GM12873 (cell line): ENCODE measurements around the gene NPFFR1.

Source experiments
- CTCF ChIP-seq: IDR thresholded peaks from 2 replicates; pipeline ENCODE4 v1.5.1; 2012; ENCODE audit warnings: low read depth, mild to moderate bottlenecking, moderate library complexity, low read length, control low read depth; ENCODE audit not compliant: insufficient read depth; ENCODE audit errors: missing control alignments

Gene NPFFR1

GRCh38 chr10:70312972-70313371, 29.2 kb upstream of the NPFFR1 start:
- TF ChIP-seq CTCF: no peak

- TF ChIP-seq CTCF: no peak
Observed at GRCh38 chr10:70312249-70312648, 28.4 kb upstream of the NPFFR1 start.

GRCh38 chr10:70311698-70312097, 27.9 kb upstream of the NPFFR1 start:
- no peak for TF ChIP-seq CTCF

GRCh38 chr10:70309661-70310060, 25.9 kb upstream of the NPFFR1 start:
- TF ChIP-seq CTCF: no peak

GRCh38 chr10:70308121-70309060, 24.6 kb upstream of the NPFFR1 start:
- no peak for TF ChIP-seq CTCF

- no peak for TF ChIP-seq CTCF
Observed at GRCh38 chr10:70306886-70307520, 23.2 kb upstream of the NPFFR1 start.

GRCh38 chr10:70306181-70306705, 22.4 kb upstream of the NPFFR1 start:
- TF ChIP-seq CTCF: no peak
